VCaP (cell line): ENCODE data around the gene CEL.
A peak's percentile ranks its signal among the peaks of the same experiment; 100 is the strongest.
"Not testable (repeated sequence)": the region's sequence is repeated elsewhere in the genome, so short reads cannot be mapped to it uniquely, and the experiment has no call there.

Experiments
- H3K27ac ChIP-seq: fragments of 450-650 bp; 2 replicates; pipeline ENCODE4 v1.5.1; 2017
- CTCF ChIP-seq: fragments of 450-650 bp; conservative IDR thresholded peaks from 2 replicates; pipeline ENCODE4 v1.5.1; 2017; ENCODE audit warnings: mild to moderate bottlenecking, moderate library complexity

CEL gene

GRCh38 chr9:133061764-133062145, at the start of gene CEL:
Gene CEL, plus strand, starts transcription at chr9:133061981. Its CDS starts 22 bp downstream, at chr9:133062003.
- not testable (repeated sequence) for H3K27ac ChIP-seq

GRCh38 chr9:133014696-133015095, 47.1 kb upstream of the CEL start:
- TF ChIP-seq CTCF: no peak
- H3K27ac ChIP-seq: no peak overlapping the region

- no peak for TF ChIP-seq CTCF
- H3K27ac ChIP-seq: no peak overlapping the region
Measured at GRCh38 chr9:133023117-133023890, 38.5 kb upstream of the CEL start.

GRCh38 chr9:133026426-133026825, 35.4 kb upstream of the CEL start:
- H3K27ac ChIP-seq: no peak overlapping the region
- no peak for TF ChIP-seq CTCF

- TF ChIP-seq CTCF: no peak
Measured at GRCh38 chr9:133027134-133027533, 34.6 kb upstream of the CEL start.

GRCh38 chr9:133028221-133028620, 33.6 kb upstream of the CEL start:
- TF ChIP-seq CTCF: no peak

More at GRCh38 chr9:133027134-133027533, 34.6 kb upstream of the CEL start:
- H3K27ac ChIP-seq: no peak overlapping the region

GRCh38 chr9:133029994-133030316, 31.8 kb upstream of the CEL start:
- TF ChIP-seq CTCF: no peak
- peak overlapping the region; percentile 87 for H3K27ac ChIP-seq

More at GRCh38 chr9:133028221-133028620, 33.6 kb upstream of the CEL start:
- no peak overlapping the region for H3K27ac ChIP-seq

GRCh38 chr9:133030317-133031129, 31.3 kb upstream of the CEL start, which contains the start of gene GTF3C5:
Gene GTF3C5, plus strand, starts transcription at chr9:133030997. Its CDS starts 15 bp downstream, at chr9:133031012.
- peak within 1 kb of the TSS; percentile 87 for H3K27ac ChIP-seq
- TF ChIP-seq CTCF: no peak
